H1 (cell line): ENCODE results near the gene VCPKMT. TPM values are rescaled to one million over a fixed set of nuclear protein-coding genes. Genes with fewer than 3 reads are reported as not detected.

Experiments
- CTCF ChIA-PET: fragments of 300-600 bp; sonication (Branson Sonifier 250); formaldehyde crosslinking; loops from one replicate; lab custom pipeline; 2021; ENCODE audit not compliant: partially characterized antibody; lab: Charles Lee
- POLR2A ChIA-PET: fragments of 300-600 bp; sonication (Branson Sonifier 250); formaldehyde crosslinking; loops from one replicate; lab custom pipeline; 2021; ENCODE audit warnings: inconsistent platforms; ENCODE audit not compliant: partially characterized antibody; lab: Charles Lee
- DNase-seq, 2 experiments: peaks; one replicate each; pipeline versions ENCODE4 v3.0.0 to v3.0.0-alpha.2; 2010 to 2022; ENCODE audit warnings: low spot score in 2 of 2, low read depth in 1 of 2, mixed read lengths in 1 of 2
- FAIRE-seq: peaks from 2 replicates; lab custom pipeline; 2011; peaks lifted over from hg19 to GRCh38; lab: Jason Lieb, UNC
- H2AFZ ChIP-seq: 2 replicates; pipeline ENCODE4 v1.8.1; 2012; ENCODE audit warnings: low read length, inconsistent platforms
- H2AK5ac ChIP-seq: 2 replicates; pipeline ENCODE4 v1.6.1; 2013; ENCODE audit warnings: low read depth, low read length
- H2BK120ac ChIP-seq: replicated peaks from 2 replicates; pipeline ENCODE3; 2013; ENCODE audit warnings: low read depth, low read length, inconsistent platforms
- H2BK12ac ChIP-seq: 2 replicates; pipeline ENCODE4 v1.6.1; 2013; ENCODE audit warnings: low read depth, low read length
- H2BK15ac ChIP-seq: 2 replicates; pipeline ENCODE4 v1.6.1; 2013; ENCODE audit warnings: low read length
- H2BK20ac ChIP-seq: 2 replicates; pipeline ENCODE4 v1.6.1; 2013; ENCODE audit warnings: low read length
- H2BK5ac ChIP-seq: 2 replicates; pipeline ENCODE4 v1.6.1; 2013; ENCODE audit warnings: low read depth, low read length
- H3K14ac ChIP-seq: 2 replicates; pipeline ENCODE4 v1.6.1; 2013; ENCODE audit warnings: inconsistent platforms; ENCODE audit not compliant: insufficient read length
- H3K18ac ChIP-seq: 2 replicates; pipeline ENCODE4 v1.6.1; 2013; ENCODE audit warnings: low read length; ENCODE audit errors: extremely low read depth
- H3K23ac ChIP-seq: 2 replicates; pipeline ENCODE4 v1.6.1; 2013; ENCODE audit warnings: inconsistent platforms; ENCODE audit not compliant: insufficient read length
- H3K23me2 ChIP-seq: 2 replicates; pipeline ENCODE4 v1.6.1; 2013; ENCODE audit warnings: low read depth, low read length
- H3K27ac ChIP-seq: 2 replicates; pipeline ENCODE4 v1.6.1; 2011; ENCODE audit warnings: low read depth, low read length, inconsistent platforms
- H3K27me3 ChIP-seq, 4 experiments: replicated peaks in 1 of 4; 1 replicate in 1 of 4; 2 replicates in 3 of 4; pipeline versions ENCODE4 v1.6.1 to v1.8.1; 2011 to 2013; ENCODE audit warnings: low read length in 3 of 4, mild to moderate bottlenecking in 3 of 4, inconsistent platforms in 2 of 4, mixed read lengths in 2 of 4, moderate library complexity in 1 of 4; ENCODE audit not compliant: control insufficient read depth in 3 of 4, insufficient read depth in 3 of 4; ENCODE audit errors: extremely low read depth in 1 of 4
- H3K36me3 ChIP-seq, 4 experiments: 2 replicates each; pipeline versions ENCODE4 v1.6.1 to v1.8.1; 2011 to 2013; ENCODE audit warnings: mild to moderate bottlenecking in 4 of 4, low read length in 3 of 4, moderate library complexity in 2 of 4, control low read depth in 1 of 4, inconsistent platforms in 1 of 4; ENCODE audit not compliant: insufficient read depth in 4 of 4, control insufficient read depth in 2 of 4
- H3K4ac ChIP-seq: replicated peaks from 2 replicates; pipeline ENCODE3; 2013; ENCODE audit warnings: low read length, low read depth, mixed read lengths, inconsistent platforms; ENCODE audit not compliant: insufficient read length
- H3K4me1 ChIP-seq, 4 experiments: replicated peaks in 1 of 4; 1 replicate in 1 of 4; 2 replicates in 3 of 4; pipeline versions ENCODE4 v1.6.1 to v1.8.1; 2011 to 2013; ENCODE audit warnings: low read length in 3 of 4, inconsistent platforms in 2 of 4, mixed read lengths in 1 of 4; ENCODE audit not compliant: insufficient read depth in 4 of 4, control insufficient read depth in 3 of 4
- H3K4me2 ChIP-seq, 2 experiments: 2 replicates each; pipeline versions ENCODE4 v1.6.1 to v1.8.1; 2011 to 2013; ENCODE audit warnings: low read depth in 2 of 2, low read length in 2 of 2, control low read depth in 1 of 2, inconsistent platforms in 1 of 2, mild to moderate bottlenecking in 1 of 2; ENCODE audit not compliant: insufficient read depth in 1 of 2
- H3K4me3 ChIP-seq, 4 experiments: fragments of 200-600, 300-600 bp in 1 of 4; sonication (generic), shearing (Covaris generic), sonication (Bioruptor Twin) in 1 of 4; 2 replicates each; pipeline versions ENCODE4 v1.5.1 to v1.8.1; 2011 to 2016; ENCODE audit warnings: low read length in 4 of 4, low read depth in 3 of 4, control low read depth in 2 of 4, inconsistent platforms in 2 of 4, mild to moderate bottlenecking in 2 of 4, mixed read lengths in 1 of 4, moderate library complexity in 1 of 4; ENCODE audit not compliant: insufficient read depth in 2 of 4; ENCODE audit errors: extremely low read depth in 1 of 4
- H3K56ac ChIP-seq: replicated peaks from 2 replicates; pipeline ENCODE3; 2013; ENCODE audit warnings: low read depth, mild to moderate bottlenecking, mixed read lengths, low read length, inconsistent platforms; ENCODE audit not compliant: insufficient read length
- H3K79me1 ChIP-seq: 2 replicates; pipeline ENCODE4 v1.6.1; 2013; ENCODE audit warnings: low read depth, low read length, control low read depth
- H3K79me2 ChIP-seq, 2 experiments: 2 replicates each; pipeline versions ENCODE4 v1.6.1 to v1.8.1; 2012 to 2013; ENCODE audit warnings: low read length in 2 of 2, mild to moderate bottlenecking in 2 of 2, inconsistent platforms in 1 of 2; ENCODE audit not compliant: insufficient read depth in 2 of 2, control insufficient read depth in 1 of 2
- H3K9ac ChIP-seq, 4 experiments: replicated peaks in 1 of 4; 1 replicate in 1 of 4; 2 replicates in 3 of 4; pipeline versions ENCODE4 v1.6.1 to v1.8.1; 2011 to 2013; ENCODE audit warnings: low read depth in 3 of 4, low read length in 3 of 4, control low read depth in 2 of 4, mild to moderate bottlenecking in 2 of 4, moderate library complexity in 2 of 4, inconsistent platforms in 1 of 4; ENCODE audit errors: extremely low read depth in 1 of 4
- H3K9me3 ChIP-seq, 2 experiments: 2 replicates each; pipeline versions ENCODE4 v1.6.1 to v1.8.1; 2012 to 2013; ENCODE audit warnings: mild to moderate bottlenecking in 2 of 2, moderate library complexity in 2 of 2, control low read depth in 1 of 2, inconsistent platforms in 1 of 2, low read depth in 1 of 2, low read length in 1 of 2, mixed read lengths in 1 of 2; ENCODE audit not compliant: insufficient read depth in 2 of 2
- H4K20me1 ChIP-seq, 2 experiments: replicated peaks in 1 of 2; 2 replicates each; pipeline versions ENCODE3 to v1.8.1; 2011 to 2013; ENCODE audit warnings: inconsistent platforms in 2 of 2, low read length in 2 of 2, mild to moderate bottlenecking in 1 of 2; ENCODE audit not compliant: insufficient read depth in 2 of 2, control insufficient read depth in 1 of 2
- H4K5ac ChIP-seq: 2 replicates; pipeline ENCODE4 v1.6.1; 2013; ENCODE audit warnings: low read length, low read depth, mixed read lengths, inconsistent platforms; ENCODE audit not compliant: insufficient read length
- H4K8ac ChIP-seq: 2 replicates; pipeline ENCODE4 v1.8.0; 2013; ENCODE audit warnings: mild to moderate bottlenecking, moderate library complexity, low read length, inconsistent platforms; ENCODE audit not compliant: insufficient read depth; ENCODE audit errors: extremely low read depth
- H4K91ac ChIP-seq: replicated peaks from 2 replicates; pipeline ENCODE3; 2013; ENCODE audit warnings: low read length, mixed read lengths, inconsistent platforms; ENCODE audit not compliant: insufficient read length
- EGR1 ChIP-seq: IDR thresholded peaks from 2 replicates; pipeline ENCODE4 v1.6.1; 2011; ENCODE audit warnings: low read depth, low read length, borderline replicate concordance
- MAFK ChIP-seq: IDR thresholded peaks from 2 replicates; pipeline ENCODE4 v1.6.1; 2012; ENCODE audit warnings: low read depth, mild to moderate bottlenecking, improper control_type of control experiment, low read length
- POLR2A ChIP-seq, 2 experiments: IDR thresholded peaks; 1 replicate in 1 of 2; 2 replicates in 1 of 2; pipeline ENCODE4 v1.6.1; 2011; ENCODE audit warnings: low read depth in 2 of 2, low read length in 2 of 2, mild to moderate bottlenecking in 2 of 2; ENCODE audit errors: control extremely low read depth in 1 of 2
- RAD21 ChIP-seq, 2 experiments: IDR thresholded peaks in 1 of 2; conservative IDR thresholded peaks in 1 of 2; 2 replicates each; pipeline ENCODE4 v1.6.1; 2011; ENCODE audit warnings: low read depth in 2 of 2, low read length in 2 of 2, improper control_type of control experiment in 1 of 2, inconsistent platforms in 1 of 2, mild to moderate bottlenecking in 1 of 2, moderate library complexity in 1 of 2
- SP2 ChIP-seq: IDR thresholded peaks from 2 replicates; pipeline ENCODE4 v1.6.1; 2012; ENCODE audit warnings: mild to moderate bottlenecking, low read length, inconsistent platforms
- TAF1 ChIP-seq: IDR thresholded peaks from 2 replicates; pipeline ENCODE4 v1.6.1; 2011; ENCODE audit warnings: mild to moderate bottlenecking, low read depth, low read length
- WGBS, 2 experiments: shearing (Covaris generic) in 1 of 2; methylation state at CpG; one replicate each; pipeline versions ENCODE4 v1.1.6 to v1.1.7; 2013 to 2015; ENCODE audit warnings: low lambda C conversion rate in 2 of 2, mixed read lengths in 2 of 2, inconsistent platforms in 1 of 2, low coverage in 1 of 2, missing lambda C conversion rate in 1 of 2; ENCODE audit not compliant: insufficient replicate concordance in 2 of 2, insufficient coverage in 1 of 2, insufficient read length in 1 of 2; ENCODE audit errors: extremely low coverage in 1 of 2, missing lambda C conversion rate in 1 of 2; 5-methylcytosine and 5-hydroxymethylcytosine counted together
- polyA plus RNA-seq, 7 experiments: library from polyadenylated mRNA; depleted of rRNA in 3 of 7; stranded (reverse) in 5 of 7; unstranded in 2 of 7; fragments of >200 nt in 5 of 7; fragments of 200-250 nt in 2 of 7; gene quantifications; 1 replicate in 5 of 7; 2 replicates in 1 of 7; 4 replicates in 1 of 7; pipeline versions ENCODE4 v1.2.1 to v1.2.3, GENCODE V29; 2011 to 2013; ENCODE audit warnings: missing spikeins in 2 of 7, mixed read lengths in 2 of 7
- total RNA-seq: library from RNA; stranded (reverse); fragmentation: NEBNext Ultra II Directional; extraction: Animal tissue kit (Norgen Biotek cat#: 25700); gene quantifications from 2 replicates; pipeline ENCODE4 v1.2.1, GENCODE V29; 2021
- TF ChIP-seq, protein P1 (sequence below): IDR thresholded peaks from 2 replicates; pipeline ENCODE4 v1.6.1; 2012; ENCODE audit warnings: inconsistent platforms

VCPKMT gene
- total and polyA plus RNA-seq, 2 of the 8 experiments (the other 6 are each of a cell fraction or from before 2014, with no cell fraction given): 3.8 to 7.1 TPM

DNA sequence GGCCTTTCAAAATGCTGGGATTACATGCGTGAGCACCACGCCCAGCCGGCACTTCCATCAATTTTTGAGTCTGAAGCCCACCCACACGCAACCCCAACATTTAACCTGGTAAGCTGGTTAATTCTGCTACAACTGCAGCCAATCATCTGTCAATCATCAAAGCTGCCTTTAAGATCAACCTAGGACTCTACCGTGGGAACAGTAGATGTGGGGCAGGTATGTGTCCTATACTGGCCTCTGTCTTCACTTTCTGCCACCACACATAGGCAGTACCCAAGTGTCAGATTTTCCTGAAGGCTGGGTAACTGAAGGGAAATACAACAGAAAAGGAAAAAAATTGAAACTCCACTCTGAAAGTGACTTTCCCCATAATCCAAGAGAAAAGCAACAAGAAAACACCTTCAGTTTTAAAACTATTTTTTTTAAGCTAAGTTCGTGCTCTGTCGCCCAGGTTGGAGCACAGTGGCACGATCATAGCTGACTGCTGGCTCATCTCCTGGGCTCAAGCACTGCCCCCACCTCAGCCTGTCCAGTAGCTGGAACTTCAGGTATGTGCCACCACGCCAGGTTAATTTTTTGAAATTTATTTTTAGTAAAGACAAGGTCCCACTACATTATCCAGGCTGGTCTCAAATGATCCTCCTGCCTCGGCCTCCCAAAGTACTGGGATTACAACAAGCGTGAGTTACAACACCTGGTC lies 22.2 kb downstream of the VCPKMT start:
- Histone ChIP-seq H3K4ac (no peak overlapping the region), H3K36me3 (no peaks in the 10 kb centered on the region), H2BK15ac (no peak overlapping the region), H2AK5ac (no peak overlapping the region), H3K18ac (no peak overlapping the region)
- POLR2A ChIA-PET: no interaction called here
- TF ChIP-seq EGR1 (no peak), TAF1 (no peak), SP2 (no peak), RAD21 (IDR thresholded peaks at IDR 0.05 in 1 of 2, conservative IDR thresholded peaks at IDR 0.05 in 1 of 2; ENCODE audit: low read depth in 2 of 2, low read length in 2 of 2) (peak in 1 of 2 experiments; percentile 20; a peak in 1 of 4 replicates), POLR2A (IDR thresholded peaks at IDR 0.05; ENCODE audit: control extremely low read depth in 1 of 2, low read depth in 2 of 2, low read length in 2 of 2) (no peak), MAFK (no peak)
- TF ChIP-seq, protein P1, sequence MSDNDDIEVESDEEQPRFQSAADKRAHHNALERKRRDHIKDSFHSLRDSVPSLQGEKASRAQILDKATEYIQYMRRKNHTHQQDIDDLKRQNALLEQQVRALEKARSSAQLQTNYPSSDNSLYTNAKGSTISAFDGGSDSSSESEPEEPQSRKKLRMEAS: no peak
- TF ChIP-seq, all 59 proteins: peak for 1
- CTCF ChIA-PET: interaction anchor here (0.8 to 4.2 kb wide), 12 partner anchors 11 to 240 kb away, joined by 3 to 47 read pairs (median 4); no protein-coding TSS in a partner anchor
- no peak overlapping the region for H3K9ac ChIP-seq
- no peak overlapping the region for H3K27ac ChIP-seq
- H3K79me1 ChIP-seq: no peaks in the 10 kb centered on the region
- H4K91ac ChIP-seq: no peak overlapping the region
- H3K23ac ChIP-seq: no peak overlapping the region
- FAIRE-seq (no peak), DNase-seq (no peak)
- H2BK120ac ChIP-seq: no peak overlapping the region
- H4K20me1 ChIP-seq: no peaks in the 10 kb centered on the region
- H4K8ac ChIP-seq: no peak overlapping the region
- no peak overlapping the region for H2AFZ ChIP-seq
- H3K14ac ChIP-seq: no peak overlapping the region
- no peaks in the 10 kb centered on the region; the same call in 1 of the 2 replicates for H3K23me2 ChIP-seq
- 91% methylated on average over 11 of the region's 11 CpGs; no CpG with 5 or more reads in 1 of the 2 experiments for WGBS, 2 experiments
- H3K4me1 ChIP-seq: peaks cover 0 to 5% (median 3%) of the 10 kb centered on the region in 4 experiments; a peak in 3 of 7 replicates
- no peak overlapping the region for H2BK12ac ChIP-seq
- H2BK20ac ChIP-seq: no peak overlapping the region
- H4K5ac ChIP-seq: no peak overlapping the region
- no peak overlapping the region for H2BK5ac ChIP-seq
- no peak overlapping the region for H3K4me2 ChIP-seq
- no peak overlapping the region for H3K56ac ChIP-seq
- H3K9me3 ChIP-seq: no peaks in the 10 kb centered on the region
- H3K4me3 ChIP-seq: no peak overlapping the region
- no peaks in the 10 kb centered on the region; a peak in 1 of 7 replicates for H3K27me3 ChIP-seq
- no peaks in the 10 kb centered on the region for H3K79me2 ChIP-seq
